ENCODE data around the gene ZNF384. TPM values are rescaled to one million over a fixed set of nuclear protein-coding genes. Genes with fewer than 3 reads are reported as not detected.

The ZNF384 gene
- 63.8 to 64.7 TPM (median 64.4 TPM) in 3 replicates for total RNA-seq (2021)
- Bru-seq, nascent RNA, result percentile 75 among the genes with signal in this experiment
- long read RNA-seq, experiment 1, transcript ZNF384-204 (11 exons, 3,008 nt), result minor isoform, 8 of 204 reads
- long read RNA-seq, experiment 1, transcript ZNF384-201 (10 exons, 3,266 nt), result major isoform, 10 of 204 reads
- long read RNA-seq, experiment 1, partial matches to known transcripts, result 74 of 204 reads
- long read RNA-seq, experiment 1, other reads (novel, unspliced or antisense), result 110 of 204 reads
- long read RNA-seq, experiment 2, partial matches to known transcripts, result 18 of 54 reads
- long read RNA-seq, experiment 2, other reads (novel, unspliced or antisense), result 36 of 54 reads
- long read RNA-seq, experiment 3, partial matches to known transcripts, result 5 of 19 reads
- long read RNA-seq, experiment 3, other reads (novel, unspliced or antisense), result 14 of 19 reads

GRCh38 chr12:6688999-6689882 is at the start of gene ZNF384:
Gene ZNF384, minus strand, starts transcription at chr12:6689375. Its CDS starts 9,855 bp downstream, at chr12:6679520.
- DNase-seq (ENCODE audit: low spot score), result peak; percentile 95
- H3K4me1 Mint-ChIP-seq, result peaks cover 23% of the 10 kb centered on the region
- TF ChIP-seq SP1 (CRISPR knock-in tag; conservative IDR thresholded peaks at IDR 0.05) (peak; percentile 82), HMGXB4 (CRISPR knock-in tag; IDR thresholded peaks at IDR 0.05) (0 out of 2 replicates have a peak, but pooled peaks have one; percentile 47), ETV6 (CRISPR knock-in tag; IDR thresholded peaks at IDR 0.05) (peak; percentile 82), E2F5 (CRISPR knock-in tag; IDR thresholded peaks at IDR 0.05) (peak; percentile 80; the same call in 1 of the 2 replicates), NR2C2 (CRISPR knock-in tag; IDR thresholded peaks at IDR 0.05) (peak; percentile 79), USF2 (CRISPR knock-in tag; IDR thresholded peaks at IDR 0.05) (0 out of 2 replicates have a peak, but pooled peaks have one; percentile 16), EMX1 (CRISPR knock-in tag; IDR thresholded peaks at IDR 0.05) (no peak), FOXP1 (CRISPR knock-in tag; IDR thresholded peaks at IDR 0.05; ENCODE audit: borderline replicate concordance) (no peak), KAT7 (CRISPR knock-in tag; IDR thresholded peaks at IDR 0.05; ENCODE audit: borderline replicate concordance) (peak; percentile 23; the same call in 1 of the 2 replicates), GABPB1 (CRISPR knock-in tag; IDR thresholded peaks at IDR 0.05) (peak; percentile 78; the same call in 1 of the 2 replicates), CBFB (CRISPR knock-in tag; IDR thresholded peaks at IDR 0.05; ENCODE audit: low read depth) (peak; percentile 88; the same call in 1 of the 2 replicates), TP53 (CRISPR knock-in tag; IDR thresholded peaks at IDR 0.05) (0 out of 2 replicates have a peak, but pooled peaks have one; percentile 11), ZNF416 (CRISPR knock-in tag; IDR thresholded peaks at IDR 0.05) (peak; percentile 67; the same call in 1 of the 2 replicates), ZNF263 (CRISPR knock-in tag; IDR thresholded peaks at IDR 0.05; ENCODE audit: low read depth) (peak; percentile 63; the same call in 1 of the 2 replicates), MAX (CRISPR knock-in tag; IDR thresholded peaks at IDR 0.05) (peak; percentile 60; the same call in 1 of the 2 replicates), MYBL2 (CRISPR knock-in tag; IDR thresholded peaks at IDR 0.05) (peak; percentile 43; the same call in 1 of the 2 replicates), FOXK1 (CRISPR knock-in tag; IDR thresholded peaks at IDR 0.05) (peak; percentile 78), NFATC4 (CRISPR knock-in tag; IDR thresholded peaks at IDR 0.05) (0 out of 2 replicates have a peak, but pooled peaks have one; percentile 71), CREM (CRISPR knock-in tag; IDR thresholded peaks at IDR 0.05) (peak; percentile 96), FOXP4 (CRISPR knock-in tag; IDR thresholded peaks at IDR 0.05) (peak; percentile 1), USF1 (CRISPR knock-in tag; IDR thresholded peaks at IDR 0.05) (peak; percentile 45; the same call in 1 of the 2 replicates), PREB (CRISPR knock-in tag; IDR thresholded peaks at IDR 0.05; ENCODE audit: borderline replicate concordance) (no peak), NR3C1 (CRISPR knock-in tag; conservative IDR thresholded peaks at IDR 0.05; ENCODE audit: low read depth) (0 out of 2 replicates have a peak, but pooled peaks have one; percentile 71), ZNF671 (CRISPR knock-in tag; IDR thresholded peaks at IDR 0.05) (no peak)

More at GRCh38 chr12:6688999-6689882, at the start of gene ZNF384:
- H3K9me3 Mint-ChIP-seq, result no peaks in the 10 kb centered on the region
- peak within 1 kb of the TSS; percentile 95 for H3K27ac Mint-ChIP-seq
- H3K4me3 Mint-ChIP-seq, result peak within 1 kb of the TSS; percentile 86
- CTCF ChIA-PET, result interaction anchor here (0.5 to 2.2 kb wide), 43 partner anchors 10 to 722 kb away, joined by 3 to 49 read pairs (median 4); partner anchors contain the start of genes ACRBP, CDCA3, CLSTN3 and COPS7A
- POLR2A ChIA-PET, result interaction anchor here (0.5 to 2.2 kb wide), 27 partner anchors 8 to 1113 kb away, joined by 3 to 39 read pairs (median 4); partner anchors contain the start of genes COPS7A, GAPDH, GNB3 and MLF2
- peaks cover 7% of the 10 kb centered on the region; the same call in 1 of the 2 replicates for H3K36me3 Mint-ChIP-seq
- 0 out of 2 replicates have a peak, but pooled peaks cover under 1% of the 10 kb centered on the region for H3K27me3 Mint-ChIP-seq (ENCODE audit: low read depth)
- peak; percentile 81 for ATAC-seq
